Neutrophil (primary cell): ENCODE measurements around the gene OR2T35.
"Not testable (repeated sequence)": the region's sequence is repeated elsewhere in the genome, so short reads cannot be mapped to it uniquely, and the experiment has no call there.

Source experiments
- H3K27ac ChIP-seq: fragments of 200-600 bp; sonication (generic); 2 replicates; pipeline ENCODE4 v1.5.1; 2016; ENCODE audit warnings: mild to moderate bottlenecking, moderate library complexity
- H3K27me3 ChIP-seq: fragments of 200-600 bp; sonication (generic); 2 replicates; pipeline ENCODE4 v1.6.0; 2016; ENCODE audit warnings: mild to moderate bottlenecking
- H3K36me3 ChIP-seq: fragments of 200-600 bp; sonication (generic); 2 replicates; pipeline ENCODE4 v1.5.1; 2017
- H3K4me1 ChIP-seq, 2 experiments: fragments of 200-600 bp in 1 of 2; sonication (generic) in 1 of 2; 1 replicate in 1 of 2; 2 replicates in 1 of 2; pipeline versions ENCODE4 v1.5.1 to v1.6.1; 2013 to 2016; ENCODE audit warnings: low read depth in 1 of 2, low read length in 1 of 2, mild to moderate bottlenecking in 1 of 2, moderate library complexity in 1 of 2; ENCODE audit not compliant: control insufficient read depth in 1 of 2, insufficient read depth in 1 of 2
- H3K4me3 ChIP-seq, 2 experiments: fragments of 200-600 bp in 1 of 2; sonication (generic) in 1 of 2; 1 replicate in 1 of 2; 2 replicates in 1 of 2; pipeline ENCODE4 v1.5.1; 2013 to 2016; ENCODE audit warnings: low read depth in 1 of 2, low read length in 1 of 2, mild to moderate bottlenecking in 1 of 2, moderate library complexity in 1 of 2
- H3K9me3 ChIP-seq: fragments of 200-600 bp; sonication (generic); 2 replicates; pipeline ENCODE4 v1.5.1; 2016
- TF ChIP-seq, protein P1 (sequence below): fragments of 200-600 bp; sonication (generic); IDR thresholded peaks from 2 replicates; pipeline ENCODE4 v1.5.1; 2016; ENCODE audit warnings: antibody characterized with exemption

OR2T35 gene

DNA sequence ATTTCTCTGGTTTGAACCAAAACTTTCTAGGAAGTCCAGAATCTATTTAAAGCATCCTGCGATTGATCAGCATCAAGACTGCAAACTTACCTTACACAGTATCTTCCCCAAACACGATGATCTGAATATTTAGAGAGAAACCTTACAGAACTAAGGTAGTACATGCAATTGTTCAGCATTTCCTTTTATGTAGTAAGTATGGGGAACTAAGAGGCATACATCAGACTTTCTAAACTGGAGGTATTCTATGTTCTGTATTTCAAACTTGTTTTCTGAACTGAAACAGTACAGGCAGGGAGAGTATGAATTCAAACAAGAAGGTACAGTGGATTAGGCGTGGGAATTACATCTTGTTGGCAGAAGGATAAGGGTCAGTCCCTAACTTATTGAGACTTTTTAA is 10.3 kb upstream of the OR2T35 start, which contains the start of gene OR2T27:
Gene OR2T27 (minus strand): TSS at position 175 of the 400 bp plus-strand sequence. CDS start 4,644 bp downstream, outside the sequence.
- H3K36me3 ChIP-seq, H3K4me1 ChIP-seq, H3K27me3 ChIP-seq, H3K9me3 ChIP-seq, H3K27ac ChIP-seq, H3K4me3 ChIP-seq: not testable (repeated sequence)

DNA sequence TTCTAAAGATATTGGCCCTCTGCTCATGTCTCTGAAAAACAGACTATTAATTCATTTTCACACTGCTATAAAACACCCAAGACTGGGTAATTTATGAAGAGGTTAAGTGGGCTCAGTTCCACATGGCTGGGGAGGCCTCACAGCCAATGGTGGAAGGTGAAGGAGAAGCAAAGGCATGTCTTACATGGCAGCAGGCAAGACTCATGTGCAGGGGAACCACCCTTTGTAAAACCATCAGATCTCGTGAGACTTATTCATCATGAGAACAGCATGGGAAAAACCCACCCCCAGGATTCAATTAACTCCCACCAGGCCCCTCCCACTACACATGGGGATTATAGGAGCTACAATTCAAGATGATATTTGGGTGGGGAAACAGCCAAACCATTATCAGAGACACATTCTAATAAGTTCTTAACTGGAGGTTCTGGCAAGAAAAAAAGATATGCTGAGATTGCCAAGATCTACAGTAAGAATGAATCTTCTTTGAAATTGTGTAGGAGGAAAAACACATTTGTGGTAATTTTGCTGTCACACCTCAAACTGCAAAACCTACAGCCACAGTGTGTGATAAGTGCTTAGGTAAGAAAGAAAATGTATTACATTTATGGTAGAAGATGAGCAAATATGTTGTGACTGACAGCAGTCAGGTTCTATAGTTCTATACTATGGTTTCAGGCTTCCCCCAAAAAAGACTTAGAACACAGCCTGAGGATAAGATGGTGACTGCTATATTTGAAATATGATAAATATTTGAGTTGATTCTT is 3.9 kb upstream of the OR2T35 start:
- not testable (repeated sequence) for H3K27ac ChIP-seq, H3K4me1 ChIP-seq, H3K27me3 ChIP-seq, H3K9me3 ChIP-seq, H3K36me3 ChIP-seq, H3K4me3 ChIP-seq

DNA sequence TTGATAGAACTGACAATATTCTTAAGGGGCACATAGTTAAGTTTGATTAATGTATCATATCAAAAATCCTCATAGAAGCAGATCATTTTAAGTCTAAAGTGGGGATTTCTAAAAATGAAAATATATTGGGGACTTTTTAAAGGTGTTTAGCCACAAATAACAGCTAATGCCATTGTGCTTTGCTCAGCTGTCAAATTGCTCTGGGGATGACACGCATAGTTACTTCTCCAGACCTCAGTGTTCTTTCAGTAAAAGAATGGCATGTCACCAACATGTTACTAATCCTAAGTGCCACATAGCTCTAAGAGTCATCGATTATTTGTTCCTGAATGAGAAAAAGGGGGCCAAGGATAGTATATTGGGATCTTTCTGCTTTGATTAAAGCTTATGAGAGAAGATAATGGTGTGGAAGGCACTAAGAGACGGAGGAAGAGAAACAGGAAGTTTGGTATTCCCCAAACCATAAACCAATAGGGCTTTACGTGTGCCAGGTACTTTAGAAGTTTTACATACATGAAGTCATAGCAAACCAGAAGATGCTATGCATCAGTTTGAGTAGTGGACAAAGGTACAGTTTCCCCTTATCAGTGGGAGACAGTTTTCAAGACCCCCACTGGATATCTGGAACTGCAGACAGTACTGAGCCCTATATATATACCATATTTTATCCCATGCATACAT is 2.0 kb downstream of the OR2T35 start:
- H3K36me3 ChIP-seq, H3K27ac ChIP-seq, H3K9me3 ChIP-seq, H3K4me1 ChIP-seq, H3K4me3 ChIP-seq, H3K27me3 ChIP-seq: not testable (repeated sequence)

DNA sequence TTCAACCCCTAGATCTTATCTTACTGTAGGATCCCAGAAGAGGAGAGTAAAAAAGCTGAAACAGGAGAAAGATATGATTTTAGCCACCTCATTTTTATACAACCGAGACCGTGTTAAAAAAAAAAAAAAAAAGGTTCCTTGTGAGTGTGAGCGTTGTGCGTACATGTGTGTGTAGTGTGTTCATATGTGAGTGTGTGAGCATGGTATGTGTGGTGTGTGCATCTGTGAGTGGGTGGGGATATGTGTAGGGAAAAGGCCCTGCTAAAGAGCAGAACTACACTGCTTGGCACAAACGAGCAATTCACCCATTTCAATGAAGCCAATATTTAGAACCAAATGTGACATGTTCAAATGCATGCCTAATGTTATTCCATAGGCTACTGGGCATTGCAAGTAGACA is 3.5 kb downstream of the OR2T35 start:
- not testable (repeated sequence) for H3K27me3 ChIP-seq, H3K27ac ChIP-seq, H3K4me3 ChIP-seq, H3K9me3 ChIP-seq, H3K4me1 ChIP-seq, H3K36me3 ChIP-seq

DNA sequence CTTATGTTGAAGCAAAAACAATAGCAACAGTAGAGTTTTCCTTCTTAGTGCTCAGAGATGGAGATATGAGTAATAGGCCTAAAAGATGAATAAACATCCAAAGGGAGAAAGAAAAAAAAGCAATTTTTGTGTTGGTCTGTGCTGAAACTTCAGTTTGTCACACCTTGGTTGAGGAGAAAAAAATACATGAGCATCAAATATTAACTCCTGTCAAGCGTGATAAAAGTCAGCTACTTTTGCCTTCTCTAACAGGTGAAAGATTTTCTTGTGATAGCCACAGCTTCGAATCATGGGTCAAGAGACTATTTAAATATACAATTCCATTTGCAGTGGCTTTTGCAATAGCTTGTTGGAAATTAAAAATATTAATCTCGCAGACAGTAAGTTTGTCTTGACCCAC is 4.2 kb downstream of the OR2T35 start:
- H3K4me3 ChIP-seq, H3K9me3 ChIP-seq, H3K27ac ChIP-seq, H3K27me3 ChIP-seq, H3K4me1 ChIP-seq, H3K36me3 ChIP-seq: not testable (repeated sequence)

DNA sequence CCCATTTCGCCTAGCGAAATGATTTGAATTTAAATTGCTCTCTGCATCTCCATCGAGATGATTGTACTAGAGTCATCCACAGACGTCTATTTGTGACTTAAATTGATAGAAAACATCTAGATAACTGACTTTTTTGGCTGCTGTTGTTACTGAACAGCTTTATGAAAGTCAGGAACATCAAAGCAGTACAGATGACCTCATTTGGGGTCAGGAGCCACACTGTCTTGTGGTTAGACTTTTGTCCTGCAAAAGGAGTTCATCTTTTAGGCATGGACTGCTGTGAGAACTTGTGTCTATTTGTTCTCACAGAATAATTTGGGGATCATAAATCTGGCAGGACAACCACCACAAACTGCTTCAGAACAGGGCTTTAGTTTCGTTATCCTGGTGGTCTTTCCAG is 5.4 kb downstream of the OR2T35 start:
- H3K9me3 ChIP-seq, H3K27ac ChIP-seq, H3K4me3 ChIP-seq, H3K36me3 ChIP-seq, H3K4me1 ChIP-seq, H3K27me3 ChIP-seq: not testable (repeated sequence)

DNA sequence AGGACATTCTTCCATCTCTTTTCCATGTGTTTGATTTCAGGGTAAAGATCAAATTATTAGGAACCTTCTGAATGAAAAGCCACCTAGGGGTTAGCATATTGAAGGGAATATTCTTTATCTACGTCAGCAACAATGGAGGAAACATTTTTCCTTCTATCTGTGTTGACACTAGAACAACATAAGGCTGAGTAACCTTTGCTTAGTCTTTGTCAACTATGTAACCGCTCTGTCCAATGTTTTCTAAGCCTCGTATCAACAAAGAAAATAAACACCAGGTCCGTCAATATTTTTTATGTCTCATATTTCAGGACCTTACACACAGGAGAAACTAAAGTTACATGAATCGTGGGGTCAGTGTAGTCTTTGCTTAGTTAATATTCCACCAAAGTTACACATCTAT is 8.5 kb downstream of the OR2T35 start:
- not testable (repeated sequence) for H3K4me3 ChIP-seq, H3K36me3 ChIP-seq, H3K27ac ChIP-seq, H3K9me3 ChIP-seq, H3K27me3 ChIP-seq, H3K4me1 ChIP-seq

DNA sequence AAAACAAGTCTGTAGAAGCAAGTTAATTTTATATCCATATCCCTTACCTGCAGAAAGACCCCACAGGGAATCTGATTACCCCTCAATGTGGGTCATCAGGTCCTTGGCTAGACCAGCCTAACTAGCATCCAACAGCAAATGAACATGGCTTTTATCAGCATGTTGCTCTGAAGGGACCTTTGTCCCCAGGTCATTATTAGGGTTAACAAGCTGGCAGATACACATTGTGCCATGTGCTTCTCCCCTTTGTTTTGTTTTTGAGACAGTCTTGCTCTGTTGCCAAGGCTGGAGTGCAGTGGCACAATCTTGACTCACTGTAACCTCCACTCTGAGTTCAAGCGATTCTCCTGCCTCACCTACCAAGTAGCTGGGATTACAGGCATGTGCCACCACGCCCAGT is 10.1 kb downstream of the OR2T35 start, which contains the start of gene OR2T11:
Gene OR2T11 (minus strand): TSS at position 101 of the 400 bp plus-strand sequence. CDS start 7,963 bp downstream, outside the sequence.
- not testable (repeated sequence) for H3K36me3 ChIP-seq, H3K4me1 ChIP-seq, H3K4me3 ChIP-seq, H3K27me3 ChIP-seq, H3K9me3 ChIP-seq, H3K27ac ChIP-seq

DNA sequence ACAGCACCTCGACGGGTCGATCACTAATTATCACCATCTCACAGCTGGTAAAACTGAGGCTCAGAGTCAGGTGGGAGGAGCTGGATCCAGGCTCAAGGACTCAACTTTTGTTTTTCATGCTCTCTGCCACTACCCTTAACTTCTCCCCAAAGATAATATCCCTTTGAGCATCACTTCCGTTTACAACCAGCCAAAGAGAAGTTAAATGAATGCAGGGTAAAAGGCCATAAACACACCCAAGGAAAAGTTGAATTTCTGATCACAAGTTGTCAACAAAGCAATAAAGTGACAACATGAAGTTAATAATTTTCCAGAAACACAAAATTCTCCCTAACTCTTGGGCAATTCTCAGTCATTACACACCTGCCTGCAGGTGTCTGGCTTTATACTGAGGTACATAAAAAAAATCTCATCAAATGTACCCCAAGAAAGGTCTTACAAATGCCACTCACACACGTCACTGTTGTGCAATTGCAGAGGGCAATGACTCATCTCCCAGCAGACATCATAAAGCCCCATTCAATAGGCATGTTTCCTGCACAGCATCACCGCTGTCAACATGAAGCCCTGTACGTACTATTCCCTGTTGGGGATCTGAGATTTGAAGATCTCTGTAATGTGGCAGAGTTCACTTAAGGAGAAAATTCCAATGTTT is 13.6 kb downstream of the OR2T35 start:
- Histone ChIP-seq H3K27ac (no peak overlapping the region), H3K4me1 (no peaks in the 10 kb centered on the region), H3K36me3 (no peaks in the 10 kb centered on the region), H3K4me3 (no peak overlapping the region), H3K27me3 (no peaks in the 10 kb centered on the region), H3K9me3 (no peaks in the 10 kb centered on the region)
- TF ChIP-seq, protein P1, sequence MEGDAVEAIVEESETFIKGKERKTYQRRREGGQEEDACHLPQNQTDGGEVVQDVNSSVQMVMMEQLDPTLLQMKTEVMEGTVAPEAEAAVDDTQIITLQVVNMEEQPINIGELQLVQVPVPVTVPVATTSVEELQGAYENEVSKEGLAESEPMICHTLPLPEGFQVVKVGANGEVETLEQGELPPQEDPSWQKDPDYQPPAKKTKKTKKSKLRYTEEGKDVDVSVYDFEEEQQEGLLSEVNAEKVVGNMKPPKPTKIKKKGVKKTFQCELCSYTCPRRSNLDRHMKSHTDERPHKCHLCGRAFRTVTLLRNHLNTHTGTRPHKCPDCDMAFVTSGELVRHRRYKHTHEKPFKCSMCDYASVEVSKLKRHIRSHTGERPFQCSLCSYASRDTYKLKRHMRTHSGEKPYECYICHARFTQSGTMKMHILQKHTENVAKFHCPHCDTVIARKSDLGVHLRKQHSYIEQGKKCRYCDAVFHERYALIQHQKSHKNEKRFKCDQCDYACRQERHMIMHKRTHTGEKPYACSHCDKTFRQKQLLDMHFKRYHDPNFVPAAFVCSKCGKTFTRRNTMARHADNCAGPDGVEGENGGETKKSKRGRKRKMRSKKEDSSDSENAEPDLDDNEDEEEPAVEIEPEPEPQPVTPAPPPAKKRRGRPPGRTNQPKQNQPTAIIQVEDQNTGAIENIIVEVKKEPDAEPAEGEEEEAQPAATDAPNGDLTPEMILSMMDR = no peak
